K562 treated with DMSO at 1 percent for 24 hours (cell line): ENCODE measurements around the gene LCE3A. TPM values are rescaled to one million over a fixed set of nuclear protein-coding genes. Genes with fewer than 3 reads are reported as not detected.

ENCODE experiments used
- total RNA-seq: library from RNA; unstranded; fragments of 300-600 nt; gene quantifications from 2 replicates; pipeline ENCODE4 v1.2.3, GENCODE V29; 2022; ENCODE audit warnings: low read depth; ENCODE audit not compliant: insufficient read depth

Gene LCE3A, protein sequence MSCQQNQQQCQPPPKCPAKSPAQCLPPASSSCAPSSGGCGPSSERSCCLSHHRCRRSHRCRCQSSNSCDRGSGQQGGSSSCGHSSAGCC
- total RNA-seq: not detected in 2 replicates

DNA sequence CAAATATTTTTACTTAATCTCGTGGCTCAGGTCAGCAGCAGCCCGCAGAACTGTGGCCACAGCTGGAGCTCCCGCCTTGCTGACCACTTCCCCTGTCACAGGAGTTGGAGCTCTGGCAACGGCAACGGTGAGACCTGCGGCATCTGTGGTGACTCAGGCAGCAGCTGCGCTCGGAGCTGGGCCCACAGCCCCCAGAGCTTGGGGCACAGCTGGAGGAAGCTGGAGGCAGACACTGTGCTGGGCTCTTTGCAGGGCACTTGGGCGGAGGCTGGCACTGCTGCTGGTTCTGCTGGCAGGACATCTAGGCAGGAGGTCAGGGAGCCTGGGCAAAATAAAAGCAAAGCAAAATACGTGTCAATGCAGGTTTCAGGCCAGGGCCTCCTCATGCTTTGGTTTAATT, at the start of gene LCE3A:
Gene LCE3A, minus strand, starts transcription at position 301 of the 400 bp plus-strand sequence. Its CDS starts 0 bp downstream, at position 301.

DNA sequence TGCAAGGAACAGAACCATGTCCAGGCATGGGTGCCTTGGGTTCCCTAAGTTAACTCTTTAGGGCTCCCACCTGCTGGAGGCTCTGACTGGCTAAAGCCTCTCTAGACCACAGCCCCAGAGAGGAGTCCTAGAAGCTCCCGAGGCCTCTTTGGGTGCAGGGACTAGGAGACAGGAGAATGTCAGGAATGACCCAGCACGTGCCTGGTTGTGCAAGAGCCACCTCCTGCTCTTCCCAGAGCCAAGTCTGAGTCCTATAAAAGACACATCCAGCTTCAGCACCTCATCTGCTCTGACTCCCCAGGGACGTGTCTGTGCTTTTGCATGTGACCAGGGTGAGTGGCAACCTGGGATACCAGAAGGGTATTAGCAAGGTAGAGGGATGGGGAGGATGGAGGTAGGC, 40.2 kb upstream of the LCE3A start, which contains the start of gene LCE2D:
Gene LCE2D, plus strand, starts transcription at position 283 of the 400 bp plus-strand sequence. CDS start 726 bp downstream, outside the sequence.

DNA sequence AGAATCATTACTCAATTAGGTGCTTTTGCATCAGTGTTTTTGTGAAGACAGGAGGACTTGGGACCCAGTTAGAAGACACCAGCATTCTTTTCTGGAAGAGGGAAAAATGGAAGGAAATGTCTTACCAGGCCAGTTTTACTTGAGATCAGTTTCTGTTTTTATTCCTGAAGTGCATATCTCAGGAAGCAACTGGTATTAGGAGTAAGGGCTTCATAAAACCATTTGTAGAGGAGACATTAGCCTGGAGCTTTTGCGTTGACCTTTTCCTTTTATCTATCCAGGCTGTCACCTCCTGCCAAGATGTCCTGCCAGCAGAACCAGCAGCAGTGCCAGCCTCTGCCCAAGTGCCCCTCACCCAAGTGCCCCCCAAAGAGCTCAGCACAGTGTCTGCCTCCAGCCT, 9.4 kb downstream of the LCE3A start, which contains the start of gene LCE3B:
Gene LCE3B, plus strand, starts transcription at position 301 of the 400 bp plus-strand sequence. Its CDS starts 0 bp downstream, at position 301.

GRCh38 chr1:152599934-152600333, 23.0 kb downstream of the LCE3A start, which contains the start of gene LCE3C:
LCE3C (plus strand) TSS chr1:152600234; CDS start chr1:152600732, 498 bp downstream.

DNA sequence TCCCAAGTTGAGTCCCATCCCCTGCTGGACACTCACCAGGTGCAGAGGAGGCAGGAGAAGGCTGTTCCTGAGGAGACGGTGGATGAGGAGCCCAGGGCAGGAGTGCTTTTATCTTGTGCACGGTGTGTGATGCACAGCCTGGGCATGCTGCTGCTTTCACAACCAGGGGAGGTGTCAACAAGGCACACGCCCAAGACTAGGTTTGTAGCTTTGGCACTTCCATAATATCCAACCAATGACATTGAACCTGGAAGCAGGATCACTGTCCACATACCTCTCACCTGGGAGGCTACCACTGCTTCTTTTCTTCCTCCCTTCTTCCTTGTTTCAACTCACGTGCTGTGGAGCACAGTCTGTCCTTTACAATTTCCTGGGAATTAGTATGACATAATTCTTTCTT, 42.5 kb downstream of the LCE3A start, which contains the start of gene LCE3D:
Gene LCE3D, minus strand, starts transcription at position 84 of the 400 bp plus-strand sequence. CDS start 580 bp downstream, outside the sequence.

Other genes with a start within 250 kb of the LCE3A start
- not detected in 2 replicates for gene CRNN, start 208.8 kb downstream of the LCE3A start, total RNA-seq
- gene LCE5A, start 112.3 kb downstream of the LCE3A start, total RNA-seq: not detected in 2 replicates
- not detected in 2 replicates for gene CRCT1, start 108.6 kb downstream of the LCE3A start, total RNA-seq
- gene LCE3E, start 56.3 kb downstream of the LCE3A start, total RNA-seq: not detected in 2 replicates
- not detected in 2 replicates for gene LCE3D, start 42.6 kb downstream of the LCE3A start, total RNA-seq
- not detected in 2 replicates for gene LCE3C, start 22.9 kb downstream of the LCE3A start, total RNA-seq
- not detected in 2 replicates for gene LCE3B, start 9.3 kb downstream of the LCE3A start, total RNA-seq
- not detected in 2 replicates for gene LCE2D, start 40.3 kb upstream of the LCE3A start, total RNA-seq
- not detected in 2 replicates for gene LCE2C, start 52.2 kb upstream of the LCE3A start, total RNA-seq
- gene LCE2B, start 63.0 kb upstream of the LCE3A start, total RNA-seq: not detected in 2 replicates
- not detected in 2 replicates for gene LCE2A, start 75.2 kb upstream of the LCE3A start, total RNA-seq
- gene LCE4A, start 85.1 kb upstream of the LCE3A start, total RNA-seq: not detected in 2 replicates
- gene KPRP, start 134.9 kb upstream of the LCE3A start, total RNA-seq: not detected in 2 replicates
- not detected in 2 replicates for gene LCE1F, start 152.0 kb upstream of the LCE3A start, total RNA-seq
- not detected in 2 replicates for gene LCE1E, start 163.2 kb upstream of the LCE3A start, total RNA-seq
- gene LCE1D, start 173.6 kb upstream of the LCE3A start, total RNA-seq: not detected in 2 replicates
- not detected in 2 replicates for gene LCE1C, start 183.5 kb upstream of the LCE3A start, total RNA-seq
- gene LCE1B, start 188.9 kb upstream of the LCE3A start, total RNA-seq: not detected in 2 replicates
- not detected in 2 replicates for gene LCE1A, start 204.4 kb upstream of the LCE3A start, total RNA-seq
- gene LCE6A, start 219.8 kb upstream of the LCE3A start, total RNA-seq: not detected in 2 replicates
- not detected in 2 replicates for gene LCE7A, start 236.9 kb upstream of the LCE3A start, total RNA-seq